Activated gamma-delta T cell (primary cell): ENCODE data around the gene NTHL1.

ENCODE experiments used
- DNase-seq: peaks from one replicate; lab custom pipeline; 2025; lab: John Stamatoyannopoulos, UW

The NTHL1 gene

GRCh38 chr16:1991948-1992703, 55.5 kb downstream of the NTHL1 start:
- peak; percentile 99 for DNase-seq

- no peak for DNase-seq
Observed at GRCh38 chr16:1991588-1991947, 56.1 kb downstream of the NTHL1 start.

DNA sequence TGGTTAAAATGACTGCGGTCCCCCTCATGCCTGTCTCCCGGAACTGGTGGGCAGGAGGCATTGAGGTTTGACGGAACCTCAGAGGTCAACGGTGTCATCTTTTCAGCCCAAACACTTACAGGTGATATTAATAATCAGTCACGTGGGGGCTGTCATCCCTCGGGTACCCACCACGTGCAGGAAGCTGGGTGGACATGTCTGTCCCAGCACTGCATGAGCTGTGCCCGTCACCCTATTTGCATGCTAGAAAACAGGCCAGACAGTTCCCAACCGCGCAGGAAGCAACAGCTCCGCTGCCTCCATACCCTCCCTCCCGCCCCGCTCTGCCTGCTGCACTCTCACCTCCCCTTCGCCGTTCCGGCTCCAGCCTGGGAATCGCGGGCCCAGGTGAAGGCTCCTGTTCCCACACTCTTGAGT, 56.5 kb downstream of the NTHL1 start:
- DNase-seq, result no peak

- no peak for DNase-seq
Observed at GRCh38 chr16:1990351-1991134, 57.1 kb downstream of the NTHL1 start.

- DNase-seq, result no peak
Observed at GRCh38 chr16:1990101-1990350, 57.6 kb downstream of the NTHL1 start.
